Uterus (tissue), 4 donors: Measurements from ENCODE around the gene CDH12. TPM values are rescaled to one million over a fixed set of nuclear protein-coding genes. Genes with fewer than 3 reads are reported as not detected.

Source experiments
- DNase-seq, 2 donors: peaks; one replicate each; pipeline ENCODE4 v3.0.0-alpha.2; 2019 to 2020
- H3K27ac ChIP-seq, 2 donors: fragments of 200-600 bp; sonication (generic); 1 replicate in 1 of 2; 2 replicates in 1 of 2; pipeline ENCODE4 v1.5.1; 2016 to 2018
- H3K27me3 ChIP-seq, 2 donors: fragments of 200-600 bp; sonication (generic); one replicate each; pipeline ENCODE4 v1.5.1; 2018 to 2019; ENCODE audit warnings: control low read depth in 1 of 2
- H3K36me3 ChIP-seq, 2 donors: fragments of 200-600 bp; sonication (generic); one replicate each; pipeline ENCODE4 v1.5.1; 2019; ENCODE audit warnings: control low read depth in 1 of 2
- H3K4me1 ChIP-seq, 2 donors: fragments of 200-600 bp; sonication (generic); one replicate each; pipeline ENCODE4 v1.5.1; 2018 to 2019; ENCODE audit warnings: control low read depth in 1 of 2
- H3K4me3 ChIP-seq, 2 donors: fragments of 200-600 bp; sonication (generic); 1 replicate in 1 of 2; 2 replicates in 1 of 2; pipeline ENCODE4 v1.5.1; 2018 to 2019; ENCODE audit warnings: mild to moderate bottlenecking in 1 of 2
- H3K9me3 ChIP-seq, 2 donors: fragments of 200-600 bp; sonication (generic); one replicate each; pipeline ENCODE4 v1.5.1; 2019; ENCODE audit warnings: control low read depth in 1 of 2
- CTCF ChIP-seq, 4 experiments: fragments of 200-600 bp in 2 of 4; fragments of 450-650 bp in 2 of 4; sonication (generic) in 2 of 4; IDR thresholded peaks; one replicate each; pipeline ENCODE4 v1.5.1; 2016 to 2019; ENCODE audit warnings: antibody characterized with exemption in 4 of 4, mild to moderate bottlenecking in 2 of 4, moderate library complexity in 1 of 4
- POLR2A ChIP-seq, 2 donors: fragments of 450-650 bp; IDR thresholded peaks; one replicate each; pipeline ENCODE4 v1.6.1; 2016; ENCODE audit warnings: antibody characterized with exemption in 2 of 2, mild to moderate bottlenecking in 1 of 2, moderate library complexity in 1 of 2
- intact Hi-C: fragments of 100-400 bp; cut with DNase I; formaldehyde crosslinking; loops from one replicate; pipeline ENCODE4 v1.15.1; 2023; ENCODE audit warnings: low total_unique reads
- total RNA-seq, 4 donors: library from RNA; depleted of rRNA in 3 of 4; stranded (reverse); fragments of >200 nt in 3 of 4; gene quantifications; one replicate each; pipeline versions ENCODE4 v1.1.0 to v1.2.4, GENCODE V29; 2014 to 2023
- donor health status: DM: yes; HTN: yes; CAD: no.

CDH12 gene
- total RNA-seq, 4 donors from 2014 or later = 0.37 to 2.0 TPM; not detected in 2

DNA sequence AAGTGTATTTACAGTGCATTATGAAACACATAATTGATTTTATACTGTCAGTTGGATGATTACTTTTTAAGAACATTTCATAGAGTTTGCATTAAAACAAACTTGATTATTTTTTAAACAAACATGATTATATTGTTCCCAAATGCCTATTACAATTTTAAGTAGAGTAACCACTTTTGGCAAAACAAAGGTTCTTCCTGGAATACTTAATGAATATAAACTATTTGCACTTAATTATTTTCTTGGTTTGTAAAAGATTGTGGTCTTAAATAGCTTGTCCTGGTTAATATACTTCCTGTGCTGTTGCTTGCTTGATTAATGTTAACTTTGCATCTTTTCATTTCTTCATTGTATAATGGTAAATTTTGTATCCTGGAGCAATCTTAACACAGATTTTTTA, 180.0 kb downstream of the CDH12 start:
- intact Hi-C loops = no loop called here
- TF ChIP-seq CTCF (IDR thresholded peaks at IDR 0.05) = no peak
- TF ChIP-seq POLR2A (IDR thresholded peaks at IDR 0.05) = no peak
- Histone ChIP-seq H3K36me3 (no peaks in the 10 kb centered on the region), H3K9me3 (no peaks in the 10 kb centered on the region), H3K4me3 (no peak overlapping the region), H3K4me1 (no peaks in the 10 kb centered on the region), H3K27ac (no peak overlapping the region), H3K27me3 (no peaks in the 10 kb centered on the region)
- no peak for DNase-seq

GRCh38 chr5:22669345-22669744, 183.8 kb downstream of the CDH12 start:
- TF ChIP-seq POLR2A (IDR thresholded peaks at IDR 0.05) (no peak), CTCF (IDR thresholded peaks at IDR 0.05) (no peak)
- intact Hi-C loops = no loop called here
- no peaks in the 10 kb centered on the region for H3K36me3 ChIP-seq
- H3K27me3 ChIP-seq = no peaks in the 10 kb centered on the region
- no peak overlapping the region for H3K4me3 ChIP-seq
- DNase-seq = no peak
- no peak overlapping the region for H3K27ac ChIP-seq
- H3K9me3 ChIP-seq = no peaks in the 10 kb centered on the region
- H3K4me1 ChIP-seq = no peaks in the 10 kb centered on the region

- no peak overlapping the region for H3K27ac ChIP-seq
- no peak for DNase-seq
- TF ChIP-seq CTCF (IDR thresholded peaks at IDR 0.05) (no peak), POLR2A (IDR thresholded peaks at IDR 0.05) (no peak)
- H3K9me3 ChIP-seq = no peaks in the 10 kb centered on the region
- no peaks in the 10 kb centered on the region for H3K36me3 ChIP-seq
- no peaks in the 10 kb centered on the region for H3K27me3 ChIP-seq
- intact Hi-C loops = no loop called here
- no peaks in the 10 kb centered on the region for H3K4me1 ChIP-seq
- no peak overlapping the region for H3K4me3 ChIP-seq
Measured at GRCh38 chr5:22665801-22666200, 187.3 kb downstream of the CDH12 start.

GRCh38 chr5:22663134-22663533, 190.0 kb downstream of the CDH12 start:
- no peaks in the 10 kb centered on the region for H3K27me3 ChIP-seq
- H3K4me1 ChIP-seq = no peaks in the 10 kb centered on the region
- no peak for DNase-seq
- no peak overlapping the region for H3K4me3 ChIP-seq
- no peaks in the 10 kb centered on the region for H3K36me3 ChIP-seq
- TF ChIP-seq CTCF (IDR thresholded peaks at IDR 0.05) (no peak), POLR2A (IDR thresholded peaks at IDR 0.05) (no peak)
- no peaks in the 10 kb centered on the region for H3K9me3 ChIP-seq
- intact Hi-C loops = no loop called here
- no peak overlapping the region for H3K27ac ChIP-seq

GRCh38 chr5:22662391-22662790, 190.8 kb downstream of the CDH12 start:
- Histone ChIP-seq H3K27ac (no peak overlapping the region), H3K4me1 (no peaks in the 10 kb centered on the region), H3K4me3 (no peak overlapping the region), H3K36me3 (no peaks in the 10 kb centered on the region), H3K27me3 (no peaks in the 10 kb centered on the region), H3K9me3 (no peaks in the 10 kb centered on the region)
- DNase-seq = no peak
- TF ChIP-seq POLR2A (IDR thresholded peaks at IDR 0.05) (no peak), CTCF (IDR thresholded peaks at IDR 0.05) (no peak)
- intact Hi-C loops = no loop called here
